CD14-positive monocyte (primary cell): ENCODE data around the gene LCN2. TPM values are rescaled to one million over a fixed set of nuclear protein-coding genes. Genes with fewer than 3 reads are reported as not detected.
A peak's percentile ranks its signal among the peaks of the same experiment; 100 is the strongest.

Source experiments
- DNase-seq, 3 donors: peaks; one replicate each; pipeline ENCODE4 v3.0.0-alpha.2; 2011 to 2022
- H2AFZ ChIP-seq: 2 replicates; pipeline ENCODE4 v1.6.0; 2012; ENCODE audit warnings: mild to moderate bottlenecking, low read depth, low read length, inconsistent platforms; ENCODE audit not compliant: insufficient read depth, poor library complexity, severe bottlenecking
- H3K27ac ChIP-seq, 2 donors: 1 replicate in 1 of 2; 2 replicates in 1 of 2; pipeline ENCODE4 v1.5.1; 2012 to 2013; ENCODE audit warnings: low read length in 2 of 2, control low read depth in 1 of 2, inconsistent platforms in 1 of 2, low read depth in 1 of 2, mild to moderate bottlenecking in 1 of 2
- H3K27me3 ChIP-seq, 2 donors: one replicate each; pipeline versions ENCODE4 v1.6.0 to v1.6.1; 2011 to 2013; ENCODE audit warnings: low read length in 2 of 2; ENCODE audit not compliant: control insufficient read depth in 2 of 2, insufficient read depth in 2 of 2
- H3K36me3 ChIP-seq, 2 donors: replicated peaks in 1 of 2; 1 replicate in 1 of 2; 2 replicates in 1 of 2; pipeline versions ENCODE4 v1.5.1 to v1.6.1; 2012 to 2013; ENCODE audit warnings: low read length in 2 of 2, control low read depth in 1 of 2, inconsistent platforms in 1 of 2, mild to moderate bottlenecking in 1 of 2; ENCODE audit not compliant: insufficient read depth in 2 of 2, control insufficient read depth in 1 of 2
- H3K4me1 ChIP-seq, 2 donors: 1 replicate in 1 of 2; 2 replicates in 1 of 2; pipeline versions ENCODE4 v1.5.1 to v1.6.1; 2012 to 2013; ENCODE audit warnings: low read length in 2 of 2, control low read depth in 1 of 2, inconsistent platforms in 1 of 2, mild to moderate bottlenecking in 1 of 2, moderate library complexity in 1 of 2; ENCODE audit not compliant: insufficient read depth in 2 of 2, control insufficient read depth in 1 of 2
- H3K4me2 ChIP-seq: replicated peaks from 2 replicates; pipeline ENCODE3; 2012; ENCODE audit warnings: low read length, moderate library complexity, mild to moderate bottlenecking; ENCODE audit not compliant: poor library complexity, severe bottlenecking; ENCODE audit errors: extremely low read depth
- H3K4me3 ChIP-seq, 3 experiments: fragments of 200-600 bp in 1 of 3; sonication (generic) in 1 of 3; replicated peaks in 1 of 3; 1 replicate in 2 of 3; 2 replicates in 1 of 3; pipeline ENCODE4 v1.5.1; 2011 to 2013; ENCODE audit warnings: low read length in 3 of 3, mild to moderate bottlenecking in 3 of 3, control low read depth in 2 of 3, low read depth in 2 of 3, inconsistent platforms in 1 of 3, moderate library complexity in 1 of 3
- H3K79me2 ChIP-seq: 2 replicates; pipeline ENCODE4 v1.6.0; 2012; ENCODE audit warnings: mild to moderate bottlenecking, control low read depth, inconsistent platforms, low read length, moderate library complexity; ENCODE audit not compliant: insufficient read depth
- H3K9ac ChIP-seq: 2 replicates; pipeline ENCODE4 v1.6.0; 2017; ENCODE audit warnings: low read length, mild to moderate bottlenecking; ENCODE audit not compliant: insufficient read depth, poor library complexity, severe bottlenecking
- H3K9me3 ChIP-seq, 2 donors: replicated peaks in 1 of 2; 1 replicate in 1 of 2; 2 replicates in 1 of 2; pipeline versions ENCODE4 v1.5.1 to v1.6.1; 2012 to 2013; ENCODE audit warnings: low read length in 2 of 2, control low read depth in 1 of 2; ENCODE audit not compliant: control insufficient read depth in 1 of 2, insufficient read depth in 1 of 2
- H4K20me1 ChIP-seq: 2 replicates; pipeline ENCODE4 v1.6.0; 2012; ENCODE audit warnings: mild to moderate bottlenecking, low read length, control low read depth, moderate library complexity; ENCODE audit not compliant: insufficient read depth
- H3K27ac Mint-ChIP-seq, 7 donors: one replicate each; pipeline ENCODE4 v1.8.0; 2020; ENCODE audit warnings: mild to moderate bottlenecking in 7 of 7, mixed read lengths in 7 of 7, moderate library complexity in 6 of 7, inconsistent platforms in 2 of 7
- H3K27me3 Mint-ChIP-seq, 3 donors: one replicate each; pipeline ENCODE4 v1.8.0; 2021 to 2022; ENCODE audit warnings: low read depth in 3 of 3, mild to moderate bottlenecking in 3 of 3, mixed read lengths in 3 of 3, moderate library complexity in 3 of 3, inconsistent platforms in 1 of 3
- H3K36me3 Mint-ChIP-seq, 2 donors: one replicate each; pipeline ENCODE4 v1.8.0; 2020; ENCODE audit warnings: mixed read lengths in 2 of 2, inconsistent platforms in 1 of 2, mild to moderate bottlenecking in 1 of 2
- H3K4me1 Mint-ChIP-seq: one replicate; pipeline ENCODE4 v1.8.0; 2020; ENCODE audit warnings: mild to moderate bottlenecking, mixed read lengths
- H3K4me3 Mint-ChIP-seq, 2 donors: one replicate each; pipeline ENCODE4 v1.8.0; 2020; ENCODE audit warnings: mild to moderate bottlenecking in 2 of 2, mixed read lengths in 2 of 2, moderate library complexity in 1 of 2
- H3K9me3 Mint-ChIP-seq, 7 donors: one replicate each; pipeline ENCODE4 v1.8.0; 2020 to 2022; ENCODE audit warnings: mixed read lengths in 7 of 7, mild to moderate bottlenecking in 6 of 7, moderate library complexity in 6 of 7, inconsistent platforms in 2 of 7
- CTCF ChIP-seq: fragments of 200-600 bp; IDR thresholded peaks from one replicate; pipeline ENCODE4 v1.8.0; 2022; ENCODE audit warnings: antibody characterized with exemption, mild to moderate bottlenecking
- WGBS: methylation state at CpG from one replicate; pipeline ENCODE4 v1.1.5; 2013; ENCODE audit warnings: missing lambda C conversion rate; ENCODE audit not compliant: insufficient coverage; 5-methylcytosine and 5-hydroxymethylcytosine counted together
- intact Hi-C, 2 donors: fragments of 100-400 bp; cut with micrococcal nuclease; formaldehyde crosslinking; loops; one replicate each; pipeline versions ENCODE4 v1.15.0 to v1.15.1; 2023
- polyA plus RNA-seq, 3 donors: library from polyadenylated mRNA; depleted of rRNA in 1 of 3; unstranded in 2 of 3; stranded (reverse) in 1 of 3; fragments of 300-500 nt in 2 of 3; fragments of >200 nt in 1 of 3; fragmentation: Illumina TruSeq in 2 of 3; gene quantifications; 1 replicate in 2 of 3; 2 replicates in 1 of 3; pipeline ENCODE4 v1.2.3, GENCODE V29; 2012 to 2021

The LCN2 gene
- polyA plus RNA-seq, 3 donors: 0.83 TPM; not detected in 2

GRCh38 chr9:128100581-128100980 is 48.7 kb upstream of the LCN2 start:
- peaks cover 44 to 49% of the 10 kb centered on the region in 2 donors for H3K36me3 ChIP-seq
- peaks cover 52% of the 10 kb centered on the region for H3K79me2 ChIP-seq
- no peak for DNase-seq
- peaks cover 33 to 39% of the 10 kb centered on the region in 2 donors for H3K4me1 ChIP-seq
- WGBS: over 99% methylated on average over 10 of the region's 10 CpGs
- Mint-ChIP-seq H3K4me1 (peaks cover 34% of the 10 kb centered on the region), H3K9me3 (no peaks in the 10 kb centered on the region), H3K36me3 (peaks cover 41 to 59% of the 10 kb centered on the region in 2 donors), H3K27me3 (no peaks in the 10 kb centered on the region), H3K27ac (peak overlapping the region in 1 of 7 donors; percentile 78), H3K4me3 (no peak overlapping the region)
- intact Hi-C loops: no loop called here
- peak overlapping the region; percentile 1 to 36 for H3K27ac ChIP-seq
- no peak overlapping the region for H3K4me3 ChIP-seq
- H3K4me2 ChIP-seq: no peak overlapping the region
- no peak for TF ChIP-seq CTCF
- no peak overlapping the region for H3K9ac ChIP-seq
- no peaks in the 10 kb centered on the region for H3K9me3 ChIP-seq
- H3K27me3 ChIP-seq: no peaks in the 10 kb centered on the region
- peaks cover 69% of the 10 kb centered on the region for H4K20me1 ChIP-seq
- no peak overlapping the region for H2AFZ ChIP-seq

- H3K4me1 Mint-ChIP-seq: peaks cover 34% of the 10 kb centered on the region
Measured at GRCh38 chr9:128101231-128101661, 48.0 kb upstream of the LCN2 start.

More at GRCh38 chr9:128101231-128101661, 48.0 kb upstream of the LCN2 start:
- no peak for TF ChIP-seq CTCF
- Histone ChIP-seq H3K9ac (no peak overlapping the region), H3K27ac (no peak overlapping the region), H4K20me1 (peaks cover 75% of the 10 kb centered on the region), H2AFZ (no peak overlapping the region), H3K4me3 (no peak overlapping the region), H3K36me3 (peaks cover 51 to 56% of the 10 kb centered on the region in 2 donors), H3K4me1 (peaks cover 32 to 37% of the 10 kb centered on the region in 2 donors), H3K79me2 (peaks cover 46% of the 10 kb centered on the region), H3K9me3 (no peaks in the 10 kb centered on the region), H3K4me2 (no peak overlapping the region), H3K27me3 (no peaks in the 10 kb centered on the region)
- H3K27me3 Mint-ChIP-seq: no peaks in the 10 kb centered on the region
- 94% methylated on average over 7 of the region's 12 CpGs for WGBS
- peaks cover 46 to 65% of the 10 kb centered on the region in 2 donors for H3K36me3 Mint-ChIP-seq
- H3K4me3 Mint-ChIP-seq: no peak overlapping the region
- intact Hi-C loops: no loop called here
- DNase-seq: no peak
- H3K27ac Mint-ChIP-seq: peak overlapping the region in 2 of 7 donors; percentile 52 to 69
- H3K9me3 Mint-ChIP-seq: no peaks in the 10 kb centered on the region
